ENCODE measurements around the gene HSF2.

Gene HSF2

GRCh38 chr6:122399348-122400120, at the start of gene HSF2:
HSF2 (plus strand) TSS chr6:122399652; CDS start chr6:122399738, 86 bp downstream.
- peak; percentile 82 to 88 for DNase-seq (ENCODE audit: low read depth in 2 of 2)

DNA sequence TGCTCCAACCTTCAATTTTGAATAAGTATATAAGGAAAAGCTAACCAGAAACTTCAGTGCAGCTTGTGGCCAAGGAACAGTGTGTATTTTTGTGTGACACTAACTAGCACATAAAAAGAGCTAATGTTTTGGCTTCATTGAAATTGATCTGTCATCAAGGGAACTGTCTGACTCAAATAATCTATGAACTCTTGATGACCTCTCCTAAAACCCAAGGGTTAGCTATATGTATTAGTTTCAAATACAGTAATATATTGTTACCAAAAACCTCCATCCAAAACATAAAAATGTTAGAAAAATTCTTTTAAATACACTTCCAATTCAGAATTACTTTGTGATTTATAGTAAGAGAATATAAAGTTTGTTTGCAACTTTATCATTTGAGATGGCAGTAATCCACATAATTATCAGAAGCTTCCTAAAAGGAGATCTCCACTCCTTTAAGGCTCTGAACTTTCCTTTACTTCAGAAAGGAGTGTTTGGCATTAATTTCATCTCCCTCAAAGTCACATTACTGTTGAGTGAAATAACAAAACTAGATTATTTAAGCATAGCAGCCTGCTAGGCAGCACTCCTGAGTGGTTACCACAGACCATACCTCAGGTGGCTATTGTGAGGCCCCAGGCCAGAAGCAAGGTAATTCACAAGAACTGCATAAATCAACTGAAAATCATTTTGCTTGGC, 46.3 kb upstream of the HSF2 start:
- DNase-seq (ENCODE audit: low read depth in 2 of 2): no peak

GRCh38 chr6:122360809-122361208, 38.6 kb upstream of the HSF2 start:
- no peak for DNase-seq (ENCODE audit: low read depth in 2 of 2)

GRCh38 chr6:122361314-122361979, 38.0 kb upstream of the HSF2 start:
- no peak for DNase-seq (ENCODE audit: low read depth in 2 of 2)

GRCh38 chr6:122363769-122364483, 35.5 kb upstream of the HSF2 start:
- no peak for DNase-seq (ENCODE audit: low read depth in 2 of 2)

DNA sequence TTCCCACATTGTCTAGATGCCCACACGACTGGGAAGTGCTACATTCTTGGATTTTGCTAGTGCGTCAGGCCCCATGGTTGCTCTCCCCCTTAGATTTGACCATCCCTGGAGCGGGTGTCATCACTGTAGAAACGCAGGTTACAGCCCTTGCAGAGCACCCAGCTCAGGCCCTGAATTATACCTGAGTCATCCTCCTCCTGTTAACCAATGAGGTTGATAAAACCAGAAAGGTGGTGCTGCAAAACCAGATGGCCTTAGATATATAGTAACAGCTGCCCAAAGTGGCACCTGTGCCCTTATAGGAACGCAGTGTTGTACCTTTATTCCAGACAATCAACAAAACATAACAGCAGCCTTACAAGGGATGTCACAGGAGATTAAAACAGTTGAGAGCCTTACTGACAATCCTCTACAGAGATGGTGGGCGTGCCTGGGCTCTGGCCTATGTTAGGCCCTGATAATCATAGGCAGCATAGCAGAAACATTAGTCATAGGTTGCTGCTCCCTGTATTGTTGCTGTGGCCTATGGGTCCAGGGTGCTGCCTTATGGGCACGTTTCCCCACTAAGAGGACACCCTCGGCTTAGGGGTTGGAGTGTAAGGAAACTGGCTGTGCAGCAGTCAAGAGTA, 33.6 kb upstream of the HSF2 start:
- DNase-seq (ENCODE audit: low read depth in 2 of 2): no peak

DNA sequence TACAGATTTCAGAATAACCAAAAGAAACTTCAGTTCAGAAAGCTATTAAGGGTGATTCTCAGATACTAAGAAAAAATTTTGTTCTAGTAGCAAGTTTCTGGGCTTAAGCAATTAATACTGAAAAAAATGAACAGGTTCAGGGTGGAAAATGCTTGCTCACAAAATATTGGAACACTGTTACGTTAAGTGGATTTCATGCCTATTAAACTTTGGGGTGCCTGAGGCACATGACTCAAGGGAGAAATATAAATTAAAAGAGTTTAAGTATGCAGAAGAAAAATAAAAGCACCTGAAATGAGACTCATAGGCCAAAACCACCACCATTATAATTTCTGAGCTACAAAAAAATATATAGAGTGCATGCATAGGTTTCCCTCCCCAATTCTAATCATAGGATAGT, 32.3 kb upstream of the HSF2 start:
- DNase-seq (ENCODE audit: low read depth in 2 of 2): no peak

DNA sequence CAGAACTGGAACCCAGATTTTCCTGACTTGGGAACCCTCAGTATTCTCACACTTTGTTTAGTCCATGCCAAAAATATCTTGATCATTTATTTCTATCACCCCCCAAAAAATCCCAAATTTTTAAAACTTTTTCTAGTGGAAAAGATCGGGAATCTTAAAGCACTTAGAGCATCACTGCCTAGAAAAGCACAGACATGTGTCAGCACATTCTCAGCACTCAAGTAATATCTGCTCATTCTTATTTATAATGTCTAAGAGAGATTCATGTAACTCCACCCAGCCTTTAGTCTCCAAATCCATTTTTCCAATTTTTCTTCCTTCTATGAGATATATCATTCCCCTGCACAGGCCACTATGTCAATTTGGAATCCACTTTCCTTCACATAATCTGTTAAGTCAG, 29.9 kb upstream of the HSF2 start:
- DNase-seq (ENCODE audit: low read depth in 2 of 2): no peak

DNA sequence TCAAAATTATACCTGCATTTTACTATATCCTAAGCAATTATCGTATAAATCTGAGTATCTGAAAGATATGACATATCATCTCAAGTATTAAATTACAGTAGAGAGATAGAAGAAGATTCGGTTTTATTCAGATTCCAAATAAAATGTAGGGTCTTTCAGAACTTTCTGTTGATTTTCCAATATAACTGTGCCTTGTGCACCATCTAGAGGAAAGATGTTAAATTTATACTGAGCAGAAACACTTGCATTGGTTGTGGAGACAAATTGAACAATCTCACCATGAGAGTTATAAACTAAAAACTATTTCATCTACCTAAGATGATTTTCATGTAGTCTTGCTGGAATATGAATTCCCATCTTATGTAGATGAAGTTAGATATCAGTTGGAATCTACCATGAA, 26.8 kb upstream of the HSF2 start:
- DNase-seq (ENCODE audit: low read depth in 2 of 2): no peak

DNA sequence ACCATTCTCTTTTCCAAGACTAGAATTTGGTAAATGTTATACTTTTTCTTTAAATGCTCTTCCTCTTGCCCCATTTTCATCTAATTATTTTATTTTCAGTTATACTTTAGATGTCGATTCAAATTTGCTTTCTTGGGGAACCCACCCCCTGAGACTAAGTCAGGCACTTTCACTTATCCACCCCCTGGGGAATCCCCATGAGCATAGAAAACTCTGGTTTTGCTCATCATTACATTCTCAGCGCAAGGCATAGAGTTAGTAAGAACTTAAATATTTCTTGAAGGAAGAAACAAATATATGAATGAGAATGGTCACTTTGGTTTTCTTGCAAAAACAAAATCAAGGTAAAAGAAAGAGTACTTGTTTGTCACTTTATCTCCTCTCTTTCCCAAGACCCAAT, 25.1 kb upstream of the HSF2 start:
- no peak for DNase-seq (ENCODE audit: low read depth in 2 of 2)

DNA sequence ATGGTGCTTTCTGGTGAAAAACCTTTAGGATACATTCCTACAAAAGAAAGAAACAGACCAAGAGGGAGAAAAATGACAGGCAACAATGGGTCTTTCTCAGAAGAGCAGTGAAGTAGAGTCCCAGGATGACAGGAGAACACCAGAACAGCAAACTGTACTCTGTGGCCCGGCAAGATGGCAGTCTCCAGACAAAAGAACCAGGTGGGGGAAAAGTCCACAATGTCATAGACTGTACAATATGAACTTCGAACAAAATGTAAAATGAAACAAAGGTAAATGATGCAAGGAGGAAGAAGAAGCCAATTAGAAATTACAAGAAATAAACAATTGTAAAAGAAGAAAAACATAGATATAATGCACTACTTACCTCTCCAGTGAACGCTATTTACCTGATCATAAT, 23.2 kb upstream of the HSF2 start:
- no peak for DNase-seq (ENCODE audit: low read depth in 2 of 2)

GRCh38 chr6:122381494-122382265, 17.8 kb upstream of the HSF2 start:
- peak in 1 of 2 donors; percentile 31 for DNase-seq (ENCODE audit: low read depth in 2 of 2)

DNA sequence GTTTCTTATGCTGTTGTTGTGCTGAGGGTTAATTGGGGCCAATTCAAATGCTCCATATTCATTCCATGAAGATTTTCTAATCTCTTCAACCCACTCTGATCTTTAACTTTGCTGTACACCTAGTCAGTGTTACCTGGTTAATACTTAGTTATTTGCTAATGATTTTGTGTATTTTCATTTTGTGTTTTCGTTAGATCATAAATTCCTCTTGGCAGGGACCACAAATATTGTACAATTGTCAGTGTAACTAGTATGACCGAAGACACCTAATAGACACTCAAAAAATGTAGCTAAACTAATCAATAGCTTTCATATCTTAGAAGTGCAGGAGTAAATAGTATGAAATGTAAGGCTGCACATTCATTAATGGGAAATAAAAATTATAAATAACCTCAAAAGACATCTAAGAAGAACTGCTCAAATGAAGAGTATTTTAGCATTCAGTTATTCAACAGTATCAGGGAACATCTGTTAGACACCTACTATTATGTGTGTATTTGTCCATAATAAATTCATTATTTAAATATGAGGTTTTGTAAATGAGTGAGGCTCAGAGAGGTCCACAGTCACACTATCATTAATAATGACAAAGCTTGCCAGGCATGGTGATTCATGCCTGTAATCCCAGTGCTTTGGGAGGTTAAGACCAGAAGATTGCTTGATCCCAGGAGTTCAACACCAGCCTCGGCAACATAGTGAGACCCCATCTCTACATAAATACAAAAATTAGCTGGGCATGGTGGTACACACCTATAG, 13.4 kb upstream of the HSF2 start:
- DNase-seq (ENCODE audit: low read depth in 2 of 2): no peak

GRCh38 chr6:122388945-122389344, 10.5 kb upstream of the HSF2 start:
- no peak for DNase-seq (ENCODE audit: low read depth in 2 of 2)

DNA sequence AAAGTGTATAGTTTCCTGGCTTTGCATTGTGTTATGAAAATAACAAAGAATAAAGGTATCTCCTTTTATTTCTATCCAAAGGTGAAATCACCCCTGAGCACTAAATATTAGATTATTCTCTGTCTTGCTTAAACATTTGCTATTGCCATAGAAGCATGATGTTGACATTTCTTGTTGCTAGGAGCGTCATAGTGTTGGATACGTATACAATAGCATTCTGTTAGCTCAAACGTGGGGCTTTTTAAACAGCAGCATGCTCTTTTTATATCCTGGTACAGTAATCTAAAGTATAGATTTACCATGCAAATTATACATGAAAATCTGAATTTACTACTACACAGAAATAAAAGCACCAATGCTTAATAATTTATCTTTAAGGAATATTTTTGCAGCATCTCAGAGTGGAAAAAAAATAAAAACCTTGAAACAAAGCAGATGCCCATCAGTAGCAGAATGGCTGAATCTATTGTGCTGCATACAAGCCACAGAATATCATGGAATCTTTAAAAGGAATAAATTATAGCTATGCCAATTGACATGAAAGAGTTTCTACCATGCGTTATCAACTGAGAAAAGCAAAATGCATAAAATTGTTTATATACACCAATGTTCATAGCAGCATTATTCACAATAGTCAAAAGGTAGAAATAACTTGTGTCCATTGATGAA, 9.6 kb upstream of the HSF2 start:
- no peak for DNase-seq (ENCODE audit: low read depth in 2 of 2)

- no peak for DNase-seq (ENCODE audit: low read depth in 2 of 2)
Measured at GRCh38 chr6:122392564-122393350, 6.7 kb upstream of the HSF2 start.

GRCh38 chr6:122393351-122393896, 6.0 kb upstream of the HSF2 start:
- DNase-seq (ENCODE audit: low read depth in 2 of 2): no peak

DNA sequence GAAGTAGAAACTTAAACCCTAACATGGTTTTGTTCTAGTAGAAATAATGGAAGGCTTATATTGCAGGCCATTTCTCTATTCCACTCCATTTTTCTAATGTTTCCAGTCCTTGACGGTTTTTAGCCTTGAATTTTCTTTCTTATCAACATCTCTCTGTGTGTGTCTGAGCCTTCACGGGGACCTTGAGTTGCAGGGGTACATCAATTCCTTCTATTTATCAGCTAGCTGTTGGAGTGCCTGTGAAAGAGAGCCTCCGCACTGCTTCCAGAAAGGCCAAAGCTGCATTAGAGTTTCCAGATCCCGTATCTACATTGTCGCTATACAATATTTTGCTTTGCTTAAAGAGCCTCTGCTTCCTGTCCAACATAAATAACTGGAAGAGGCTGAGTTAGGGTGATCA, 5.4 kb upstream of the HSF2 start:
- no peak for DNase-seq (ENCODE audit: low read depth in 2 of 2)

DNA sequence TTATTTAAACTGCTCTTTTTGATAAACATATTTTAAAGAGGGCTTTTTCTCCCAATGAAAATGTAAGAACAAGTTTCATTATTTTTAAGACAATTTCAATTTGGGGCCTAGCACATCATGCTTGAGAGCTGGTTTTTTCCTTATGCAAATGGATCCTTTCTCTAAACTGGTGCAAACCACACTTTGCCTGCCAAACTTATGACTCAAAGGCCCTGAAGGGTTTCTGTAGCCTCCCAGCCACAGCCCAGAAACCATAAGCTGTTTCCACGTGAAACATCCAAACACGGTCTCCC, 451 bp upstream of the HSF2 start:
- no peak for DNase-seq (ENCODE audit: low read depth in 2 of 2)
